Tibial nerve (tissue), 4 donors: Measurements from ENCODE around the gene SPNS1. TPM values are rescaled to one million over a fixed set of nuclear protein-coding genes. Genes with fewer than 3 reads are reported as not detected.

ENCODE experiments used
- DNase-seq, 2 donors: peaks; one replicate each; pipeline ENCODE4 v3.0.0-alpha.2; 2019; ENCODE audit warnings: low spot score in 2 of 2
- H3K27ac ChIP-seq, 4 donors: fragments of 200-600 bp; sonication (generic) in 3 of 4; one replicate each; pipeline ENCODE4 v1.5.1; 2017 to 2019; ENCODE audit warnings: mild to moderate bottlenecking in 1 of 4
- H3K27me3 ChIP-seq, 2 donors: fragments of 200-600 bp; sonication (generic) in 1 of 2; one replicate each; pipeline versions ENCODE4 v1.5.1 to v1.6.0; 2017 to 2019
- H3K36me3 ChIP-seq, 3 donors: fragments of 200-600 bp; sonication (generic); one replicate each; pipeline ENCODE4 v1.5.1; 2018 to 2019
- H3K4me1 ChIP-seq, 4 donors: fragments of 200-600 bp; sonication (generic) in 3 of 4; one replicate each; pipeline ENCODE4 v1.5.1; 2017 to 2019
- H3K4me3 ChIP-seq, 4 donors: fragments of 200-600 bp; sonication (generic) in 3 of 4; one replicate each; pipeline ENCODE4 v1.5.1; 2017 to 2019; ENCODE audit warnings: mild to moderate bottlenecking in 1 of 4, moderate library complexity in 1 of 4
- H3K9me3 ChIP-seq, 4 donors: fragments of 200-600 bp; sonication (generic) in 3 of 4; one replicate each; pipeline ENCODE4 v1.5.1; 2017 to 2019
- CTCF ChIP-seq, 5 experiments: fragments of 200-600 bp in 3 of 5; fragments of 450-650 bp in 2 of 5; sonication (generic) in 3 of 5; IDR thresholded peaks; one replicate each; pipeline ENCODE4 v1.5.1; 2016 to 2019; ENCODE audit warnings: antibody characterized with exemption in 5 of 5, mild to moderate bottlenecking in 3 of 5, moderate library complexity in 2 of 5
- EP300 ChIP-seq, 2 donors: sonication (generic); formaldehyde crosslinking; IDR thresholded peaks; one replicate each; pipeline ENCODE4 v1.6.1; 2017; ENCODE audit warnings: antibody characterized with exemption in 2 of 2, mild to moderate bottlenecking in 1 of 2
- POLR2A ChIP-seq, 2 donors: fragments of 450-650 bp; IDR thresholded peaks; one replicate each; pipeline ENCODE4 v1.6.1; 2017; ENCODE audit warnings: antibody characterized with exemption in 2 of 2, mild to moderate bottlenecking in 2 of 2, moderate library complexity in 2 of 2
- WGBS, 2 donors: methylation state at CpG; one replicate each; pipeline ENCODE4 v1.1.5; 2018; 5-methylcytosine and 5-hydroxymethylcytosine counted together
- total RNA-seq, 4 donors: library from RNA; depleted of rRNA; stranded (reverse); fragments of >200 nt; gene quantifications; one replicate each; pipeline ENCODE4 v1.1.0, GENCODE V29; 2016

Gene SPNS1
- total RNA-seq, 4 donors from 2014 or later: 9.8 to 38.4 (median 25.6) TPM

- WGBS, 2 donors: 74 to 76% methylated on average over 3 of the region's 3 CpGs
- Histone ChIP-seq H3K4me3 (no peak overlapping the region), H3K27me3 (no peaks in the 10 kb centered on the region), H3K4me1 (no peaks in the 10 kb centered on the region), H3K27ac (no peak overlapping the region), H3K9me3 (no peaks in the 10 kb centered on the region), H3K36me3 (no peaks in the 10 kb centered on the region)
- TF ChIP-seq EP300 (IDR thresholded peaks at IDR 0.05): no peak
- TF ChIP-seq CTCF (IDR thresholded peaks at IDR 0.05): no peak
- TF ChIP-seq POLR2A (IDR thresholded peaks at IDR 0.05): no peak
- DNase-seq: no peak
Measured at GRCh38 chr16:29014561-29015069, 40.0 kb downstream of the SPNS1 start.

- no peak overlapping the region for H3K4me3 ChIP-seq
- no peaks in the 10 kb centered on the region for H3K36me3 ChIP-seq
- no peak for DNase-seq
- H3K27ac ChIP-seq: no peak overlapping the region
- peaks cover 0 to 22% of the 10 kb centered on the region in 2 donors for H3K27me3 ChIP-seq
- H3K4me1 ChIP-seq: no peaks in the 10 kb centered on the region
- H3K9me3 ChIP-seq: no peaks in the 10 kb centered on the region
- whole genome bisulfite sequencing, 2 donors: 84 to 87% methylated on average over 5 of the region's 5 CpGs
- no peak for TF ChIP-seq CTCF (IDR thresholded peaks at IDR 0.05)
- no peak for TF ChIP-seq POLR2A (IDR thresholded peaks at IDR 0.05)
- no peak for TF ChIP-seq EP300 (IDR thresholded peaks at IDR 0.05)
Measured at GRCh38 chr16:29022196-29022595, 47.6 kb downstream of the SPNS1 start.

- Histone ChIP-seq H3K27ac (no peak overlapping the region), H3K4me3 (no peak overlapping the region), H3K4me1 (no peaks in the 10 kb centered on the region), H3K27me3 (peaks cover 0 to 22% of the 10 kb centered on the region in 2 donors), H3K36me3 (no peaks in the 10 kb centered on the region), H3K9me3 (no peaks in the 10 kb centered on the region)
- DNase-seq: no peak
- no peak for TF ChIP-seq EP300 (IDR thresholded peaks at IDR 0.05)
- no peak for TF ChIP-seq POLR2A (IDR thresholded peaks at IDR 0.05)
- TF ChIP-seq CTCF (IDR thresholded peaks at IDR 0.05): no peak
- WGBS, 2 donors: 68 to 77% methylated on average over 14 to 15 of the region's 15 CpGs
Measured at GRCh38 chr16:29023279-29024277, 49.0 kb downstream of the SPNS1 start.

- Histone ChIP-seq H3K27me3 (peaks cover 0 to 22% of the 10 kb centered on the region in 2 donors), H3K4me3 (no peak overlapping the region), H3K36me3 (no peaks in the 10 kb centered on the region), H3K9me3 (no peaks in the 10 kb centered on the region), H3K4me1 (peaks cover 0 to 3% (median 0%) of the 10 kb centered on the region in 4 donors), H3K27ac (no peak overlapping the region)
- no peak for DNase-seq
- no peak for TF ChIP-seq POLR2A (IDR thresholded peaks at IDR 0.05)
- no peak for TF ChIP-seq EP300 (IDR thresholded peaks at IDR 0.05)
- no peak for TF ChIP-seq CTCF (IDR thresholded peaks at IDR 0.05)
- 58 to 66% methylated on average over 5 of the region's 5 CpGs for WGBS, 2 donors
Measured at GRCh38 chr16:29024278-29024677, 49.7 kb downstream of the SPNS1 start.

GRCh38 chr16:29025218-29025617 is 50.6 kb downstream of the SPNS1 start:
- Histone ChIP-seq H3K4me3 (no peak overlapping the region), H3K36me3 (no peaks in the 10 kb centered on the region), H3K9me3 (no peaks in the 10 kb centered on the region), H3K4me1 (peaks cover 0 to 3% (median 0%) of the 10 kb centered on the region in 4 donors), H3K27me3 (peaks cover 0 to 22% of the 10 kb centered on the region in 2 donors), H3K27ac (no peak overlapping the region)
- WGBS, 2 donors: 54 to 55% methylated on average over 5 of the region's 5 CpGs
- DNase-seq: no peak
- TF ChIP-seq CTCF (IDR thresholded peaks at IDR 0.05): no peak
- TF ChIP-seq POLR2A (IDR thresholded peaks at IDR 0.05): no peak
- TF ChIP-seq EP300 (IDR thresholded peaks at IDR 0.05): no peak
